GM12874 (cell line): ENCODE data around the gene VDAC1.

Experiments
- CTCF ChIP-seq: IDR thresholded peaks from 2 replicates; pipeline ENCODE4 v1.5.1; 2011; ENCODE audit warnings: low read depth, mild to moderate bottlenecking, control low read depth, low read length, moderate library complexity; ENCODE audit not compliant: insufficient read depth

VDAC1 gene

GRCh38 chr5:134046330-134046729 is 41.6 kb upstream of the VDAC1 start:
- TF ChIP-seq CTCF, result no peak

- TF ChIP-seq CTCF, result no peak
Observed at GRCh38 chr5:134043793-134044792, 39.3 kb upstream of the VDAC1 start.

- TF ChIP-seq CTCF, result no peak
Observed at GRCh38 chr5:134041570-134042411, 37.0 kb upstream of the VDAC1 start.

- TF ChIP-seq CTCF, result no peak
Observed at GRCh38 chr5:134038138-134038537, 33.4 kb upstream of the VDAC1 start.

GRCh38 chr5:134037160-134037559 is 32.4 kb upstream of the VDAC1 start:
- no peak for TF ChIP-seq CTCF

- no peak for TF ChIP-seq CTCF
Observed at GRCh38 chr5:134034326-134034725, 29.6 kb upstream of the VDAC1 start.

GRCh38 chr5:134029156-134029555 is 24.4 kb upstream of the VDAC1 start:
- no peak for TF ChIP-seq CTCF
